Globus pallidus (tissue), 1 donor: Measurements from ENCODE around the gene CPLANE1.
"Not testable (repeated sequence)": the region's sequence is repeated elsewhere in the genome, so short reads cannot be mapped to it uniquely, and the experiment has no call there.

Experiments used
- DNase-seq: peaks from one replicate; pipeline ENCODE4 v3.0.0-alpha.2; 2015; ENCODE audit warnings: low spot score

Gene CPLANE1

GRCh38 chr5:37121027-37121426 lies 128.1 kb downstream of the CPLANE1 start:
- no peak for DNase-seq

- no peak for DNase-seq
Observed at GRCh38 chr5:37120270-37120669, 128.9 kb downstream of the CPLANE1 start.

GRCh38 chr5:37116359-37116758 lies 132.8 kb downstream of the CPLANE1 start:
- no peak for DNase-seq

- no peak for DNase-seq
Observed at GRCh38 chr5:37112383-37112991, 136.7 kb downstream of the CPLANE1 start.

GRCh38 chr5:37111426-37112382 lies 137.5 kb downstream of the CPLANE1 start:
- no peak for DNase-seq

GRCh38 chr5:37110135-37110534 lies 139.0 kb downstream of the CPLANE1 start:
- DNase-seq, result no peak

- DNase-seq, result no peak
Observed at GRCh38 chr5:37109338-37109737, 139.8 kb downstream of the CPLANE1 start.

GRCh38 chr5:37103302-37103701 lies 145.9 kb downstream of the CPLANE1 start:
- no peak for DNase-seq

- DNase-seq, result not testable (repeated sequence)
Observed at GRCh38 chr5:37099267-37099666, 149.9 kb downstream of the CPLANE1 start.

GRCh38 chr5:37093795-37094194 lies 155.4 kb downstream of the CPLANE1 start:
- not testable (repeated sequence) for DNase-seq

- DNase-seq, result no peak
Observed at GRCh38 chr5:37090781-37091180, 158.4 kb downstream of the CPLANE1 start.

GRCh38 chr5:37090123-37090726 lies 159.0 kb downstream of the CPLANE1 start:
- DNase-seq, result no peak

- no peak for DNase-seq
Observed at GRCh38 chr5:37088009-37088408, 161.2 kb downstream of the CPLANE1 start.

GRCh38 chr5:37086466-37087173 lies 162.6 kb downstream of the CPLANE1 start:
- DNase-seq, result no peak

GRCh38 chr5:37086026-37086425 lies 163.2 kb downstream of the CPLANE1 start:
- DNase-seq, result not testable (repeated sequence)

GRCh38 chr5:37082977-37083376 lies 166.2 kb downstream of the CPLANE1 start:
- not testable (repeated sequence) for DNase-seq

- DNase-seq, result no peak
Observed at GRCh38 chr5:37080697-37081096, 168.5 kb downstream of the CPLANE1 start.

- DNase-seq, result no peak
Observed at GRCh38 chr5:37077146-37077545, 172.0 kb downstream of the CPLANE1 start.

- DNase-seq, result no peak
Observed at GRCh38 chr5:37075399-37075950, 173.7 kb downstream of the CPLANE1 start.

GRCh38 chr5:37071901-37072581 lies 177.1 kb downstream of the CPLANE1 start:
- DNase-seq, result peak; percentile 84

GRCh38 chr5:37071487-37071886 lies 177.7 kb downstream of the CPLANE1 start:
- no peak for DNase-seq
